Activated naive CD8-positive, alpha-beta T cell treated with anti-CD3 and anti-CD28 coated beads, Interleukin-2, amount 50 U/mL, for 16 hours (primary cell): ENCODE data around the gene ACTN4.

Source experiments
- DNase-seq: peaks from one replicate; pipeline ENCODE4 v3.0.0-alpha.2; 2020; ENCODE audit warnings: low read depth, low spot score

Gene ACTN4

GRCh38 chr19:38709671-38710415 lies 62.4 kb downstream of the ACTN4 start:
- DNase-seq: no peak

GRCh38 chr19:38710416-38710702 lies 62.9 kb downstream of the ACTN4 start:
- no peak for DNase-seq

GRCh38 chr19:38710928-38711725 lies 63.7 kb downstream of the ACTN4 start:
- no peak for DNase-seq

- no peak for DNase-seq
These were observed 64.3 kb downstream of the ACTN4 start for GRCh38 chr19:38711726-38712153.

GRCh38 chr19:38712161-38712748 lies 64.8 kb downstream of the ACTN4 start:
- DNase-seq: no peak

- no peak for DNase-seq
These were observed 65.8 kb downstream of the ACTN4 start for GRCh38 chr19:38713227-38713649.

GRCh38 chr19:38713865-38714264 lies 66.4 kb downstream of the ACTN4 start:
- no peak for DNase-seq

GRCh38 chr19:38714354-38714778 lies 66.9 kb downstream of the ACTN4 start:
- no peak for DNase-seq

GRCh38 chr19:38715555-38715954 lies 68.1 kb downstream of the ACTN4 start:
- no peak for DNase-seq

GRCh38 chr19:38717051-38717450 lies 69.6 kb downstream of the ACTN4 start:
- DNase-seq: no peak

- no peak for DNase-seq
These were observed 70.4 kb downstream of the ACTN4 start for GRCh38 chr19:38717855-38718254.

- DNase-seq: no peak
These were observed 71.5 kb downstream of the ACTN4 start for GRCh38 chr19:38718747-38719543.

GRCh38 chr19:38719761-38720558 lies 72.5 kb downstream of the ACTN4 start:
- DNase-seq: no peak

GRCh38 chr19:38720559-38721236 lies 73.2 kb downstream of the ACTN4 start:
- no peak for DNase-seq

GRCh38 chr19:38721496-38721895 lies 74.0 kb downstream of the ACTN4 start:
- DNase-seq: no peak

GRCh38 chr19:38721979-38722773 lies 74.7 kb downstream of the ACTN4 start:
- no peak for DNase-seq

- DNase-seq: no peak
These were observed 75.6 kb downstream of the ACTN4 start for GRCh38 chr19:38722947-38723605.

- DNase-seq: no peak
These were observed 76.1 kb downstream of the ACTN4 start for GRCh38 chr19:38723606-38723965.
